DMS 273 treated with DMSO at 0.1 percent for 48 hours (cell line): ENCODE measurements around the gene TTC3.

ENCODE experiments used
- DNase-seq: peaks from one replicate; lab custom pipeline; 2025; lab: John Stamatoyannopoulos, UW

The TTC3 gene

GRCh38 chr21:37061926-37062592 lies 11.0 kb upstream of the TTC3 start:
- no peak for DNase-seq

GRCh38 chr21:37062593-37062935 lies 10.5 kb upstream of the TTC3 start:
- no peak for DNase-seq

GRCh38 chr21:37063433-37063832 lies 9.6 kb upstream of the TTC3 start:
- no peak for DNase-seq

GRCh38 chr21:37064841-37065240 lies 8.2 kb upstream of the TTC3 start:
- DNase-seq: no peak

GRCh38 chr21:37065561-37066177 lies 7.4 kb upstream of the TTC3 start:
- no peak for DNase-seq

- DNase-seq: no peak
Measured at GRCh38 chr21:37071561-37072273, 1.3 kb upstream of the TTC3 start.

GRCh38 chr21:37072274-37072987 lies 623 bp upstream of the TTC3 start:
- DNase-seq: peak; percentile 55

- no peak for DNase-seq
Measured at GRCh38 chr21:37073417-37074196, 553 bp downstream of the TTC3 start.

GRCh38 chr21:37074197-37074510 lies 1.1 kb downstream of the TTC3 start:
- DNase-seq: no peak

GRCh38 chr21:37074546-37074945 lies 1.5 kb downstream of the TTC3 start:
- DNase-seq: no peak

- no peak for DNase-seq
Measured at GRCh38 chr21:37075214-37075770, 2.2 kb downstream of the TTC3 start.

- DNase-seq: no peak
Measured at GRCh38 chr21:37076087-37076850, 3.2 kb downstream of the TTC3 start.

- DNase-seq: no peak
Measured at GRCh38 chr21:37077403-37077802, 4.3 kb downstream of the TTC3 start.

GRCh38 chr21:37079211-37079824 lies 6.3 kb downstream of the TTC3 start:
- DNase-seq: no peak

GRCh38 chr21:37082375-37082774 lies 9.3 kb downstream of the TTC3 start:
- no peak for DNase-seq

GRCh38 chr21:37082856-37083528 lies 9.9 kb downstream of the TTC3 start:
- DNase-seq: no peak

GRCh38 chr21:37085726-37086125 lies 12.7 kb downstream of the TTC3 start:
- DNase-seq: no peak

- no peak for DNase-seq
Measured at GRCh38 chr21:37087188-37087587, 14.1 kb downstream of the TTC3 start.

GRCh38 chr21:37088186-37088735 lies 15.2 kb downstream of the TTC3 start:
- DNase-seq: no peak

- no peak for DNase-seq
Measured at GRCh38 chr21:37093977-37094376, 20.9 kb downstream of the TTC3 start.
